Smooth muscle cell (in vitro differentiated cells): ENCODE results near the gene C9orf50. TPM values are rescaled to one million over a fixed set of nuclear protein-coding genes. Genes with fewer than 3 reads are reported as not detected.

Experiments
- DNase-seq: peaks from one replicate; lab custom pipeline; 2025; ENCODE audit not compliant: unreplicated experiment; lab: John Stamatoyannopoulos, UW
- H2AFZ ChIP-seq: fragments of 200-600 bp; sonication (generic); 2 replicates; pipeline ENCODE4 v1.6.0; 2016; ENCODE audit warnings: antibody characterized with exemption, low read depth, mild to moderate bottlenecking
- H3F3A ChIP-seq: fragments of 200-600 bp; sonication (generic); 2 replicates; pipeline ENCODE4 v1.6.0; 2017; ENCODE audit warnings: antibody characterized with exemption, low read depth
- H3K27ac ChIP-seq: fragments of 200-600 bp; sonication (generic); 2 replicates; pipeline ENCODE4 v1.5.1; 2016; ENCODE audit warnings: low read depth, mild to moderate bottlenecking
- H3K27me3 ChIP-seq: fragments of 200-600 bp; sonication (generic); 2 replicates; pipeline ENCODE4 v1.6.1; 2016; ENCODE audit warnings: low read depth, mild to moderate bottlenecking
- H3K36me3 ChIP-seq: fragments of 200-600 bp; sonication (generic); 2 replicates; pipeline ENCODE4 v1.5.1; 2016; ENCODE audit warnings: low read depth
- H3K4me1 ChIP-seq: fragments of 200-600 bp; sonication (generic); 2 replicates; pipeline ENCODE4 v1.5.1; 2016; ENCODE audit warnings: low read depth
- H3K4me2 ChIP-seq: fragments of 200-600 bp; sonication (generic); 2 replicates; pipeline ENCODE4 v1.6.0; 2016; ENCODE audit warnings: mild to moderate bottlenecking
- H3K4me3 ChIP-seq: fragments of 200-600 bp; sonication (generic); 2 replicates; pipeline ENCODE4 v1.5.1; 2016; ENCODE audit warnings: mild to moderate bottlenecking
- H3K79me2 ChIP-seq: fragments of 200-600 bp; sonication (generic); 2 replicates; pipeline ENCODE4 v1.6.0; 2016; ENCODE audit warnings: low read depth, mild to moderate bottlenecking
- H3K9ac ChIP-seq: fragments of 200-600 bp; sonication (generic); 2 replicates; pipeline ENCODE4 v1.6.0; 2016; ENCODE audit warnings: low read depth
- H3K9me3 ChIP-seq: fragments of 200-600 bp; sonication (generic); replicated peaks from 2 replicates; pipeline ENCODE4 v1.5.1; 2016; ENCODE audit warnings: low read depth
- H4K20me1 ChIP-seq: fragments of 200-600 bp; sonication (generic); 2 replicates; pipeline ENCODE4 v1.6.0; 2016; ENCODE audit warnings: low read depth
- CTCF ChIP-seq: fragments of 200-600 bp; sonication (generic); IDR thresholded peaks from 2 replicates; pipeline ENCODE4 v1.5.1; 2017; ENCODE audit warnings: borderline replicate concordance, mild to moderate bottlenecking, antibody characterized with exemption; ENCODE audit not compliant: insufficient read depth, poor library complexity, severe bottlenecking
- WGBS: methylation state at CpG from one replicate; pipeline ENCODE4 v1.1.7; 2016; ENCODE audit warnings: low lambda C conversion rate; 5-methylcytosine and 5-hydroxymethylcytosine counted together
- polyA plus RNA-seq: library from polyadenylated mRNA; unstranded; fragments of >200 nt; fragmentation: Nextera tagmentation; extraction: Ambion mirVana; gene quantifications from 2 replicates; pipeline ENCODE4 v1.2.1, GENCODE V29; 2016
- total RNA-seq: library from RNA; depleted of rRNA; stranded (reverse); fragments of >200 nt; gene quantifications from 2 replicates; pipeline ENCODE4 v1.2.3, GENCODE V29; 2014

The C9orf50 gene
- total and polyA plus RNA-seq, 2 experiments from 2014 or later: 0.59 TPM; not detected in 1

- WGBS: 98% methylated on average over 4 of the region's 4 CpGs
- Histone ChIP-seq H3K36me3 (no peaks in the 10 kb centered on the region), H3K9me3 (no peaks in the 10 kb centered on the region), H3K79me2 (peaks cover 67% of the 10 kb centered on the region), H2AFZ (no peak overlapping the region), H3K4me2 (no peak overlapping the region), H3K4me1 (no peaks in the 10 kb centered on the region), H3K27me3 (no peaks in the 10 kb centered on the region), H4K20me1 (peaks cover 88% of the 10 kb centered on the region), H3K9ac (no peak overlapping the region), H3K27ac (no peak overlapping the region), H3K4me3 (no peak overlapping the region), H3F3A (peaks cover 5% of the 10 kb centered on the region)
- no peak for TF ChIP-seq CTCF
- DNase-seq: no peak
Measured at GRCh38 chr9:129633207-129633606, 12.3 kb upstream of the C9orf50 start.

- H4K20me1 ChIP-seq: peaks cover 95% of the 10 kb centered on the region
- DNase-seq: no peak
- no peak for TF ChIP-seq CTCF
- no peak overlapping the region for H2AFZ ChIP-seq
- H3K9me3 ChIP-seq: no peaks in the 10 kb centered on the region
- no peak overlapping the region for H3K9ac ChIP-seq
- H3K36me3 ChIP-seq: no peaks in the 10 kb centered on the region
- H3K4me3 ChIP-seq: no peak overlapping the region
- 45% methylated on average over 13 of the region's 13 CpGs for WGBS
- H3K4me2 ChIP-seq: no peak overlapping the region
- no peak overlapping the region for H3K27ac ChIP-seq
- H3K27me3 ChIP-seq: no peaks in the 10 kb centered on the region
- H3K4me1 ChIP-seq: peaks cover 3% of the 10 kb centered on the region
- peaks cover 8% of the 10 kb centered on the region for H3F3A ChIP-seq
- H3K79me2 ChIP-seq: peaks cover 74% of the 10 kb centered on the region
Measured at GRCh38 chr9:129632460-129632859, 11.6 kb upstream of the C9orf50 start.

- peaks cover 94% of the 10 kb centered on the region for H4K20me1 ChIP-seq
- no peak overlapping the region for H2AFZ ChIP-seq
- H3K4me3 ChIP-seq: no peak overlapping the region
- peaks cover 7% of the 10 kb centered on the region for H3F3A ChIP-seq
- no peak for TF ChIP-seq CTCF
- H3K9me3 ChIP-seq: no peaks in the 10 kb centered on the region
- H3K36me3 ChIP-seq: no peaks in the 10 kb centered on the region
- DNase-seq: no peak
- no peak overlapping the region for H3K9ac ChIP-seq
- peak overlapping the region; percentile 25 for H3K27ac ChIP-seq
- 85% methylated on average over 19 of the region's 19 CpGs for WGBS
- H3K27me3 ChIP-seq: no peaks in the 10 kb centered on the region
- peaks cover 6% of the 10 kb centered on the region for H3K4me1 ChIP-seq
- H3K79me2 ChIP-seq: peaks cover 77% of the 10 kb centered on the region
- H3K4me2 ChIP-seq: peak overlapping the region; percentile 2
Measured at GRCh38 chr9:129631674-129632129, 10.8 kb upstream of the C9orf50 start.

GRCh38 chr9:129630967-129631673 lies 10.2 kb upstream of the C9orf50 start:
- no peak overlapping the region for H3K4me3 ChIP-seq
- H3K27me3 ChIP-seq: no peaks in the 10 kb centered on the region
- WGBS: 64% methylated on average over 21 of the region's 21 CpGs
- no peak overlapping the region for H3K9ac ChIP-seq
- H2AFZ ChIP-seq: no peak overlapping the region
- peak overlapping the region; percentile 3 for H3K4me2 ChIP-seq
- H3F3A ChIP-seq: peaks cover 7% of the 10 kb centered on the region
- peaks cover 6% of the 10 kb centered on the region for H3K4me1 ChIP-seq
- H3K36me3 ChIP-seq: no peaks in the 10 kb centered on the region
- DNase-seq: no peak
- H3K79me2 ChIP-seq: peaks cover 77% of the 10 kb centered on the region
- TF ChIP-seq CTCF: no peak
- peak overlapping the region; percentile 25 for H3K27ac ChIP-seq
- no peaks in the 10 kb centered on the region for H3K9me3 ChIP-seq
- peaks cover 90% of the 10 kb centered on the region for H4K20me1 ChIP-seq
